Amniotic stem cell (primary cell): ENCODE measurements around the gene NXF2B.
"Not testable (repeated sequence)": the region's sequence is repeated elsewhere in the genome, so short reads cannot be mapped to it uniquely, and the experiment has no call there.

ENCODE experiments used
- DNase-seq: peaks from one replicate; lab custom pipeline; 2025; lab: John Stamatoyannopoulos, UW

NXF2B gene

GRCh38 chrX:102439908-102440307 is at the start of gene NXF2B:
TSS of gene NXF2B (minus strand) at chrX:102440008. CDS start at chrX:102380036, 59,972 bp downstream.
- DNase-seq: not testable (repeated sequence)

- not testable (repeated sequence) for DNase-seq
Observed at GRCh38 chrX:102478765-102479164, 39.0 kb upstream of the NXF2B start.

GRCh38 chrX:102471762-102472220 is 32.0 kb upstream of the NXF2B start, which contains the start of gene TCP11X2:
TSS of gene TCP11X2 (minus strand) at chrX:102471812.
- not testable (repeated sequence) for DNase-seq

GRCh38 chrX:102470215-102470614 is 30.4 kb upstream of the NXF2B start:
- not testable (repeated sequence) for DNase-seq

- not testable (repeated sequence) for DNase-seq
Observed at GRCh38 chrX:102458615-102459014, 18.8 kb upstream of the NXF2B start.

- DNase-seq: not testable (repeated sequence)
Observed at GRCh38 chrX:102414493-102414892, 25.3 kb downstream of the NXF2B start.

- no peak for DNase-seq
Observed at GRCh38 chrX:102345916-102346315, 93.9 kb downstream of the NXF2B start.

- DNase-seq: no peak
Observed at GRCh38 chrX:102341867-102342266, 97.9 kb downstream of the NXF2B start.

- no peak for DNase-seq
Observed at GRCh38 chrX:102339312-102340298, 100.2 kb downstream of the NXF2B start.

GRCh38 chrX:102338162-102338561 is 101.6 kb downstream of the NXF2B start:
- no peak for DNase-seq
